ENCODE results near the gene NRSN1. TPM values are rescaled to one million over a fixed set of nuclear protein-coding genes. Genes with fewer than 3 reads are reported as not detected.

The NRSN1 gene
- total and polyA plus RNA-seq, 9 of the 15 experiments (the other 6 are each of a cell fraction or from before 2014, with no cell fraction given): not detected

DNA sequence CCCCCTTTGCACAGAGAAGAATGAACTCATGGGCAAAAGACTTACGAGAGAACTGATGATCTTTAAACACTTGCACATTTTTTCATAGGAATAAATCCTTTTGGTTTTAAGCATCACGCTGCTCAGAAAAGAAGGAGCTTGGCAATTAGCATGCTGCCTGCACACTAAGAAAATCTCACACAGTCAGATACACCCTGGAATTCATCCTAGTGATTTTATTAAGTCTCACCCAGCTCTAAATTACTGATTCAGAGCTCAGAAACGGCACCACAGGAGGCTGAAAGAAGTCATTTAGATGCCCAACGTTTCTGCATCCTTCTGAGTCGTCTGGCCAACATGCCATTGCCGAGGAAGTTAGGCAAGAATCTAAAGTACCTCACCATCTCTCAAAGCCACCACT lies 18.0 kb upstream of the NRSN1 start:
- WGBS (ENCODE audit: insufficient coverage, low coverage, missing lambda C conversion rate): 1% methylated on average over 6 of the region's 6 CpGs
- Histone ChIP-seq H3K9me1 (ENCODE audit: control insufficient read depth, insufficient read depth, low read length) (no peaks in the 10 kb centered on the region), H4K20me1 (replicated peaks; ENCODE audit: control insufficient read depth, insufficient read depth, low read length) (no peaks in the 10 kb centered on the region), H3K4me3 (no peak overlapping the region), H3K9ac (ENCODE audit: insufficient read depth in 1 of 2, low read depth in 2 of 2, low read length in 2 of 2) (no peak overlapping the region), H3K79me2 (ENCODE audit: control insufficient read depth, insufficient read depth, low read length) (no peaks in the 10 kb centered on the region), H3K9me3 (replicated peaks; ENCODE audit: control insufficient read depth, insufficient read depth, low read depth, low read length) (no peaks in the 10 kb centered on the region), H2AFZ (ENCODE audit: low read depth, low read length) (no peak overlapping the region), H3K27me3 (ENCODE audit: control insufficient read depth in 2 of 2, insufficient read depth in 2 of 2, low read length in 2 of 2) (no peaks in the 10 kb centered on the region), H3K4me1 (replicated peaks in 1 of 2; ENCODE audit: control insufficient read depth in 2 of 2, insufficient read depth in 2 of 2, low read length in 2 of 2) (no peaks in the 10 kb centered on the region), H3K27ac (ENCODE audit: extremely low read depth, low read depth, low read length) (no peak overlapping the region), H3K36me3 (ENCODE audit: control insufficient read depth, insufficient read depth, low read length) (no peaks in the 10 kb centered on the region), H3K4me2 (ENCODE audit: insufficient read depth, low read length) (no peak overlapping the region)
- ChIA-PET CTCF (ENCODE audit: low intra/inter-chr PET ratio) (no interaction called here), POLR2A (no interaction called here)
- FAIRE-seq: no peak
- no peak for ATAC-seq
- BruUV-seq (replicated peaks): no TSS peak
- no peak for TF ChIP-seq CREM (IDR thresholded peaks at IDR 0.05; ENCODE audit: low read depth)
- TF ChIP-seq SMAD1 (IDR thresholded peaks at IDR 0.05; ENCODE audit: low read depth, low read length, partially characterized antibody): no peak
- TF ChIP-seq WHSC1 (IDR thresholded peaks at IDR 0.05; ENCODE audit: low read length): no peak
- no peak for TF ChIP-seq GTF2A2 (tag; IDR thresholded peaks at IDR 0.05)
- TF ChIP-seq ZNF212 (CRISPR knock-in tag; IDR thresholded peaks at IDR 0.05): no peak
- no peak for TF ChIP-seq NUFIP1 (IDR thresholded peaks at IDR 0.05; ENCODE audit: partially characterized antibody)
- TF ChIP-seq, protein P1, sequence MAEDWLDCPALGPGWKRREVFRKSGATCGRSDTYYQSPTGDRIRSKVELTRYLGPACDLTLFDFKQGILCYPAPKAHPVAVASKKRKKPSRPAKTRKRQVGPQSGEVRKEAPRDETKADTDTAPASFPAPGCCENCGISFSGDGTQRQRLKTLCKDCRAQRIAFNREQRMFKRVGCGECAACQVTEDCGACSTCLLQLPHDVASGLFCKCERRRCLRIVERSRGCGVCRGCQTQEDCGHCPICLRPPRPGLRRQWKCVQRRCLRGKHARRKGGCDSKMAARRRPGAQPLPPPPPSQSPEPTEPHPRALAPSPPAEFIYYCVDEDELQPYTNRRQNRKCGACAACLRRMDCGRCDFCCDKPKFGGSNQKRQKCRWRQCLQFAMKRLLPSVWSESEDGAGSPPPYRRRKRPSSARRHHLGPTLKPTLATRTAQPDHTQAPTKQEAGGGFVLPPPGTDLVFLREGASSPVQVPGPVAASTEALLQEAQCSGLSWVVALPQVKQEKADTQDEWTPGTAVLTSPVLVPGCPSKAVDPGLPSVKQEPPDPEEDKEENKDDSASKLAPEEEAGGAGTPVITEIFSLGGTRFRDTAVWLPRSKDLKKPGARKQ (CRISPR knock-in tag; IDR thresholded peaks at IDR 0.05): no peak
- TF ChIP-seq ETS2 (tag; IDR thresholded peaks at IDR 0.05; ENCODE audit: borderline replicate concordance, poor library complexity, severe bottlenecking): no peak
- no peak for TF ChIP-seq USF1 (CRISPR knock-in tag; IDR thresholded peaks at IDR 0.05)
- intact Hi-C loops (cut with micrococcal nuclease): no loop called here
- no peak for DNase-seq (ENCODE audit: extremely low read depth in 1 of 4, low spot score in 3 of 4)
- in situ Hi-C loops (cut with MboI): no loop called here

Data from K562 (cell line).